IMR-90 (cell line): Measurements from ENCODE around the gene MINAR1.
A peak's percentile ranks its signal among the peaks of the same experiment; 100 is the strongest.

Experiments
- BHLHE40 ChIP-seq: fragments of 150-350 bp; IDR thresholded peaks from 2 replicates; pipeline ENCODE4 v1.6.1; 2016; ENCODE audit warnings: mild to moderate bottlenecking, low read depth, low read length
- CEBPB ChIP-seq: IDR thresholded peaks from 2 replicates; pipeline ENCODE4 v1.6.1; 2012; ENCODE audit warnings: low read depth, low read length, improper control_type of control experiment
- FOS ChIP-seq: fragments of 150-350 bp; IDR thresholded peaks from 2 replicates; pipeline ENCODE4 v1.6.1; 2016; ENCODE audit warnings: low read depth, low read length
- MAFK ChIP-seq: IDR thresholded peaks from 2 replicates; pipeline ENCODE4 v1.6.1; 2012; ENCODE audit warnings: low read depth, low read length, improper control_type of control experiment
- MAZ ChIP-seq: IDR thresholded peaks from 2 replicates; pipeline ENCODE4 v1.6.1; 2012; ENCODE audit warnings: low read depth, mild to moderate bottlenecking, low read length, improper control_type of control experiment, moderate library complexity, borderline replicate concordance
- MXI1 ChIP-seq: IDR thresholded peaks from 2 replicates; pipeline ENCODE4 v1.6.1; 2012; ENCODE audit warnings: low read depth, mild to moderate bottlenecking, low read length, moderate library complexity, borderline replicate concordance
- POLR2A ChIP-seq: IDR thresholded peaks from 2 replicates; pipeline ENCODE4 v1.6.1; 2012; ENCODE audit warnings: mild to moderate bottlenecking, low read depth, low read length
- RAD21 ChIP-seq: IDR thresholded peaks from 2 replicates; pipeline ENCODE4 v1.6.1; 2012; ENCODE audit warnings: low read length, improper control_type of control experiment
- RCOR1 ChIP-seq: IDR thresholded peaks from 2 replicates; pipeline ENCODE4 v1.6.1; 2012; ENCODE audit warnings: mild to moderate bottlenecking, low read length, improper control_type of control experiment; ENCODE audit not compliant: insufficient replicate concordance
- RFX5 ChIP-seq: IDR thresholded peaks from 2 replicates; pipeline ENCODE4 v1.8.0; 2012; ENCODE audit warnings: low read depth, mild to moderate bottlenecking, low read length, moderate library complexity
- TF ChIP-seq, protein P1 (sequence below): conservative IDR thresholded peaks from 2 replicates; pipeline ENCODE4 v1.5.1; 2012; ENCODE audit warnings: mild to moderate bottlenecking, low read depth, low read length, improper control_type of control experiment
- TF ChIP-seq, protein P2 (sequence below): fragments of 150-350 bp; IDR thresholded peaks from 2 replicates; pipeline ENCODE4 v1.6.1; 2017; ENCODE audit warnings: mild to moderate bottlenecking, antibody characterized with exemption, low read length, low read depth
- TF ChIP-seq, protein P3 (sequence below): fragments of 150-350 bp; IDR thresholded peaks from 2 replicates; pipeline ENCODE4 v1.6.1; 2016; ENCODE audit warnings: low read depth, mild to moderate bottlenecking, low read length, moderate library complexity, borderline replicate concordance

DNA sequence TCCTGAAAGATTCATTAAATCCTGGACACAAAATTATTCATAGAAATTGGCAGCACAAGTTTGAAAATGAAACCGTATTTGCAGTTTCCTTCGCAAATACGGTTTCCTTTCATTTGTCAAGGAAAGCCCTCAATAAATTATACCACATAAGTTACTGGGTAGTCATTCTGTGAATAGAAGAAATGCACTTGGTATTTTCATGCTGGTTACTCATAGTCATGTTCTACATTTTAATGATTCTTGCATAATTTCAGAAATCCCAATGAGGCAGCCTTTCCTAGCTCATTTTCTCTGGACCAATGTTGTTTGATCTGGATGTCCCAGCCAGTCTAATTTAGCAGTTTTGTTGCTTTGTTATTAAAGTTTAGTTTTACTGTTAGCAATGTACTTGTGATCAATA is 43.2 kb downstream of the MINAR1 start:
- TF ChIP-seq POLR2A (no peak), MAZ (no peak), RFX5 (no peak), RCOR1 (no peak), BHLHE40 (no peak), FOS (no peak), MXI1 (no peak), MAFK (no peak), CEBPB (peak; percentile 34; the same call in 1 of the 2 replicates), RAD21 (no peak)
- TF ChIP-seq, protein P1, sequence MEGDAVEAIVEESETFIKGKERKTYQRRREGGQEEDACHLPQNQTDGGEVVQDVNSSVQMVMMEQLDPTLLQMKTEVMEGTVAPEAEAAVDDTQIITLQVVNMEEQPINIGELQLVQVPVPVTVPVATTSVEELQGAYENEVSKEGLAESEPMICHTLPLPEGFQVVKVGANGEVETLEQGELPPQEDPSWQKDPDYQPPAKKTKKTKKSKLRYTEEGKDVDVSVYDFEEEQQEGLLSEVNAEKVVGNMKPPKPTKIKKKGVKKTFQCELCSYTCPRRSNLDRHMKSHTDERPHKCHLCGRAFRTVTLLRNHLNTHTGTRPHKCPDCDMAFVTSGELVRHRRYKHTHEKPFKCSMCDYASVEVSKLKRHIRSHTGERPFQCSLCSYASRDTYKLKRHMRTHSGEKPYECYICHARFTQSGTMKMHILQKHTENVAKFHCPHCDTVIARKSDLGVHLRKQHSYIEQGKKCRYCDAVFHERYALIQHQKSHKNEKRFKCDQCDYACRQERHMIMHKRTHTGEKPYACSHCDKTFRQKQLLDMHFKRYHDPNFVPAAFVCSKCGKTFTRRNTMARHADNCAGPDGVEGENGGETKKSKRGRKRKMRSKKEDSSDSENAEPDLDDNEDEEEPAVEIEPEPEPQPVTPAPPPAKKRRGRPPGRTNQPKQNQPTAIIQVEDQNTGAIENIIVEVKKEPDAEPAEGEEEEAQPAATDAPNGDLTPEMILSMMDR = no peak
- TF ChIP-seq, protein P2, sequence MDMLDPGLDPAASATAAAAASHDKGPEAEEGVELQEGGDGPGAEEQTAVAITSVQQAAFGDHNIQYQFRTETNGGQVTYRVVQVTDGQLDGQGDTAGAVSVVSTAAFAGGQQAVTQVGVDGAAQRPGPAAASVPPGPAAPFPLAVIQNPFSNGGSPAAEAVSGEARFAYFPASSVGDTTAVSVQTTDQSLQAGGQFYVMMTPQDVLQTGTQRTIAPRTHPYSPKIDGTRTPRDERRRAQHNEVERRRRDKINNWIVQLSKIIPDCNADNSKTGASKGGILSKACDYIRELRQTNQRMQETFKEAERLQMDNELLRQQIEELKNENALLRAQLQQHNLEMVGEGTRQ = no peak
- TF ChIP-seq, protein P3, sequence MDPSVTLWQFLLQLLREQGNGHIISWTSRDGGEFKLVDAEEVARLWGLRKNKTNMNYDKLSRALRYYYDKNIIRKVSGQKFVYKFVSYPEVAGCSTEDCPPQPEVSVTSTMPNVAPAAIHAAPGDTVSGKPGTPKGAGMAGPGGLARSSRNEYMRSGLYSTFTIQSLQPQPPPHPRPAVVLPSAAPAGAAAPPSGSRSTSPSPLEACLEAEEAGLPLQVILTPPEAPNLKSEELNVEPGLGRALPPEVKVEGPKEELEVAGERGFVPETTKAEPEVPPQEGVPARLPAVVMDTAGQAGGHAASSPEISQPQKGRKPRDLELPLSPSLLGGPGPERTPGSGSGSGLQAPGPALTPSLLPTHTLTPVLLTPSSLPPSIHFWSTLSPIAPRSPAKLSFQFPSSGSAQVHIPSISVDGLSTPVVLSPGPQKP = no peak
